HepG2 (cell line): Measurements from ENCODE around the gene ZNF22. TPM values are rescaled to one million over a fixed set of nuclear protein-coding genes. Genes with fewer than 3 reads are reported as not detected.

Source experiments
- ATAC-seq: fragments of 200-7000 bp; cut with Tn5 transposase; 3 replicates; pipeline ENCODE4 v1.9.1; 2020; ENCODE audit warnings: mild to moderate bottlenecking, moderate library complexity
- BruUV-seq: library from RNA; stranded (reverse); fragments of 400-500 nt; replicated peaks from 2 replicates; lab custom pipeline; 2021; lab: Mats Ljungman, UMichigan
- CTCF ChIA-PET: fragments of 300-600 bp; formaldehyde crosslinking; extraction: SDS; loops from one replicate; lab custom pipeline; 2021; ENCODE audit warnings: low total read pairs, inconsistent platforms, low intra/inter-chr PET ratio; lab: Yijun Ruan, JAX
- POLR2A ChIA-PET: fragments of 350-600 bp; sonication (Branson Sonifier 250); formaldehyde crosslinking; loops from one replicate; lab custom pipeline; 2020; ENCODE audit warnings: antibody characterized with exemption, inconsistent platforms; lab: Yijun Ruan, JAX
- DNase-seq: peaks from one replicate; pipeline ENCODE4 v3.0.0-alpha.2; 2015; ENCODE audit warnings: low spot score
- FAIRE-seq: peaks from 3 replicates; lab custom pipeline; 2011; peaks lifted over from hg19 to GRCh38; lab: Jason Lieb, UNC
- H2AFZ ChIP-seq: one replicate; pipeline ENCODE4 v1.6.1; 2011; ENCODE audit warnings: low read length, inconsistent platforms
- H3K27ac ChIP-seq: fragments of 300-600 bp; 3 replicates; pipeline ENCODE4 v1.8.0; 2011; ENCODE audit warnings: mixed run types, mild to moderate bottlenecking, mixed read lengths, low read length, inconsistent platforms; ENCODE audit not compliant: insufficient read depth; ENCODE audit errors: extremely low read length
- H3K27me3 ChIP-seq, 2 experiments: fragments of 200-600 bp in 1 of 2; 2 replicates in 1 of 2; 3 replicates in 1 of 2; pipeline versions ENCODE4 v1.6.0 to v1.8.0; 2011; ENCODE audit warnings: low read length in 2 of 2, mild to moderate bottlenecking in 2 of 2, moderate library complexity in 2 of 2, inconsistent platforms in 1 of 2; ENCODE audit not compliant: insufficient read depth in 2 of 2, control insufficient read depth in 1 of 2
- H3K36me3 ChIP-seq, 2 experiments: fragments of 200-600 bp in 1 of 2; replicated peaks in 1 of 2; 2 replicates in 1 of 2; 3 replicates in 1 of 2; pipeline versions ENCODE4 v1.5.1 to v1.8.0; 2011; ENCODE audit warnings: low read length in 2 of 2, inconsistent platforms in 1 of 2; ENCODE audit not compliant: insufficient read depth in 2 of 2, control insufficient read depth in 1 of 2
- H3K4me1 ChIP-seq: 2 replicates; pipeline ENCODE4 v1.5.1; 2012; ENCODE audit warnings: low read length, inconsistent platforms; ENCODE audit not compliant: insufficient read depth
- H3K4me2 ChIP-seq: 2 replicates; pipeline ENCODE4 v1.6.0; 2011; ENCODE audit warnings: low read depth, low read length, inconsistent platforms
- H3K4me3 ChIP-seq, 3 experiments: fragments of 200-600 bp in 1 of 3; sonication (generic), shearing (Covaris generic) in 1 of 3; replicated peaks in 1 of 3; 2 replicates each; pipeline ENCODE4 v1.5.1; 2011 to 2016; ENCODE audit warnings: low read length in 3 of 3, inconsistent platforms in 2 of 3, low read depth in 2 of 3, mild to moderate bottlenecking in 2 of 3, control low read depth in 1 of 3, mixed read lengths in 1 of 3; ENCODE audit not compliant: insufficient read depth in 1 of 3
- H3K79me2 ChIP-seq: one replicate; pipeline ENCODE4 v1.6.1; 2011; ENCODE audit warnings: low read length, inconsistent platforms; ENCODE audit not compliant: insufficient read depth
- H3K9ac ChIP-seq: 2 replicates; pipeline ENCODE4 v1.6.0; 2011; ENCODE audit warnings: mild to moderate bottlenecking, low read depth, low read length, inconsistent platforms; ENCODE audit not compliant: insufficient read depth
- H3K9me3 ChIP-seq: 2 replicates; pipeline ENCODE4 v1.5.1; 2012; ENCODE audit warnings: mild to moderate bottlenecking, low read length
- H4K20me1 ChIP-seq: 2 replicates; pipeline ENCODE4 v1.6.0; 2011; ENCODE audit warnings: inconsistent platforms, mild to moderate bottlenecking, low read length, moderate library complexity; ENCODE audit not compliant: insufficient read depth
- AGO2 ChIP-seq: fragments of 200-400 bp; formaldehyde crosslinking; optimal IDR thresholded peaks from 2 replicates; pipeline ENCODE3; 2017; ENCODE audit warnings: mild to moderate bottlenecking, low read depth, low read length, moderate library complexity
- DNMT1 ChIP-seq: sonication (generic); formaldehyde crosslinking; IDR thresholded peaks from 2 replicates; pipeline ENCODE4 v1.5.1; 2020; ENCODE audit warnings: mild to moderate bottlenecking, missing genetic modification reagents
- EHMT2 ChIP-seq: fragments of 200-600 bp; sonication (generic); IDR thresholded peaks from 2 replicates; pipeline ENCODE4 v1.7.0; 2017; ENCODE audit warnings: antibody characterized with exemption, low read depth, low read length, borderline replicate concordance
- GATAD1 ChIP-seq: IDR thresholded peaks from 2 replicates; pipeline ENCODE4 v1.6.1; 2016; ENCODE audit warnings: missing genetic modification reagents, missing compliant biosample characterization
- HNRNPH1 ChIP-seq: fragments of 200-400 bp; formaldehyde crosslinking; optimal IDR thresholded peaks from 2 replicates; pipeline ENCODE3; 2017; ENCODE audit warnings: mild to moderate bottlenecking, low read depth, low read length
- HNRNPL ChIP-seq: fragments of 200-400 bp; formaldehyde crosslinking; IDR thresholded peaks from 2 replicates; pipeline ENCODE4 v1.6.1; 2017; ENCODE audit warnings: mild to moderate bottlenecking, low read depth, low read length
- IKZF5 ChIP-seq: IDR thresholded peaks from 2 replicates; pipeline ENCODE4 v1.6.1; 2018; ENCODE audit warnings: missing genetic modification reagents, mild to moderate bottlenecking, missing compliant biosample characterization
- JUN ChIP-seq: sonication (generic); formaldehyde crosslinking; IDR thresholded peaks from 2 replicates; pipeline ENCODE4 v1.4.0; 2020; ENCODE audit warnings: mild to moderate bottlenecking, missing genetic modification reagents
- LCORL ChIP-seq, 2 experiments: fragments of 450-650 bp in 1 of 2; sonication (generic) in 1 of 2; formaldehyde crosslinking in 1 of 2; IDR thresholded peaks; 2 replicates each; pipeline versions ENCODE4 v1.5.0 to v1.6.1; 2017 to 2020; ENCODE audit warnings: antibody characterized with exemption in 1 of 2, missing genetic modification reagents in 1 of 2
- NR2F2 ChIP-seq: IDR thresholded peaks from 2 replicates; pipeline ENCODE4 v1.6.1; 2012; ENCODE audit warnings: low read depth, inconsistent platforms, borderline replicate concordance
- PATZ1 ChIP-seq: sonication (generic); formaldehyde crosslinking; IDR thresholded peaks from 2 replicates; pipeline ENCODE4 v1.4.0; 2020; ENCODE audit warnings: missing genetic modification reagents
- SOX5 ChIP-seq: IDR thresholded peaks from 2 replicates; pipeline ENCODE4 v1.6.1; 2016; ENCODE audit warnings: borderline replicate concordance
- ZFAT ChIP-seq: sonication (generic); formaldehyde crosslinking; conservative IDR thresholded peaks from 2 replicates; pipeline ENCODE4 v1.8.1; 2023; ENCODE audit warnings: missing genetic modification reagents, inconsistent platforms
- ZNF143 ChIP-seq: sonication (generic); formaldehyde crosslinking; IDR thresholded peaks from 2 replicates; pipeline ENCODE4 v1.4.0; 2020; ENCODE audit warnings: missing genetic modification reagents
- ZNF263 ChIP-seq: sonication (generic); formaldehyde crosslinking; IDR thresholded peaks from 2 replicates; pipeline ENCODE4 v1.4.0; 2020; ENCODE audit warnings: missing genetic modification reagents
- ZNF30 ChIP-seq: sonication (generic); formaldehyde crosslinking; IDR thresholded peaks from 2 replicates; pipeline ENCODE4 v1.5.0; 2020; ENCODE audit warnings: mild to moderate bottlenecking, missing genetic modification reagents
- ZNF878 ChIP-seq: sonication (generic); formaldehyde crosslinking; IDR thresholded peaks from 2 replicates; pipeline ENCODE4 v1.8.1; 2023; ENCODE audit warnings: mild to moderate bottlenecking, missing genetic modification reagents, moderate library complexity
- WGBS: methylation state at CpG from one replicate; pipeline ENCODE4 v1.1.6; 2017; ENCODE audit warnings: low lambda C conversion rate; 5-methylcytosine and 5-hydroxymethylcytosine counted together
- in situ Hi-C: cut with HindIII; loops from 2 replicates; pipeline ENCODE4 v1.10.0; 2017; ENCODE audit warnings: low pct_unique_long_range_greater_than_20kb; ENCODE audit not compliant: extremely low pct_ligation_motif_present
- intact Hi-C: fragments of 100-400 bp; cut with micrococcal nuclease; formaldehyde crosslinking; loops from one replicate; pipeline ENCODE4 v1.10.0; 2022; ENCODE audit not compliant: unreplicated experiment
- polyA plus RNA-seq, 8 experiments: library from polyadenylated mRNA; depleted of rRNA in 3 of 8; stranded (reverse) in 7 of 8; unstranded in 1 of 8; fragments of >200 nt; fragmentation: Illumina TruSeq in 4 of 8; extraction: Trizol in 4 of 8; gene quantifications; 2 replicates each; pipeline versions ENCODE4 v1.2.1 to v1.2.3, GENCODE V29; 2011 to 2016; ENCODE audit warnings: low read depth in 4 of 8, missing spikeins in 1 of 8, mixed read lengths in 1 of 8; ENCODE audit not compliant: insufficient read depth in 1 of 8
- total RNA-seq, 5 experiments: library from RNA; depleted of rRNA; stranded (reverse); fragments of >200 nt; fragmentation: Illumina TruSeq; extraction: Trizol; gene quantifications; 2 replicates each; pipeline ENCODE4 v1.2.3, GENCODE V29; 2016; ENCODE audit warnings: low read depth in 1 of 5
- TF ChIP-seq, protein P1 (sequence below): sonication (generic); formaldehyde crosslinking; IDR thresholded peaks from 2 replicates; pipeline ENCODE4 v1.5.1; 2020; ENCODE audit warnings: missing genetic modification reagents, mild to moderate bottlenecking, borderline replicate concordance
- TF ChIP-seq, protein P2 (sequence below): sonication (generic); formaldehyde crosslinking; conservative IDR thresholded peaks from 2 replicates; pipeline ENCODE4 v1.4.0; 2020; ENCODE audit warnings: missing genetic modification reagents

Gene ZNF22
- total and polyA plus RNA-seq, 2 of the 13 experiments (the other 11 are each of a cell fraction or from before 2014, with no cell fraction given) = 0.40 to 1.3 TPM

GRCh38 chr10:44989597-44990301 lies 11.0 kb upstream of the ZNF22 start (continued):
- TF ChIP-seq NR2F2 = no peak
- no peak for TF ChIP-seq SOX5 (CRISPR knock-in tag)
- no peak for TF ChIP-seq EHMT2
- TF ChIP-seq ZNF878 = 0 out of 2 replicates have a peak, but pooled peaks have one; percentile 36
- TF ChIP-seq, protein P1, sequence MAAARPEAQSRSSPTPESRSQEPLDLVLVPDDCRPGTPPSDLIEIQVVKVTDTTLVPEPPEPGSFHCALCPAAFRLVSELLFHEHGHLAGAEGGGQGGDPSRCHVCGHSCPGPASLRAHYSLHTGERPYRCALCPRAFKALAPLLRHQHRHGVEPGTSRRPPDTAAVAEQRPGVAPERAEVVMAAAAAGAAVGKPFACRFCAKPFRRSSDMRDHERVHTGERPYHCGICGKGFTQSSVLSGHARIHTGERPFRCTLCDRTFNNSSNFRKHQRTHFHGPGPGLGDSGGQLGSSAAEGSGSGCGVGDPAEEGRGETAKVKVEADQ (CRISPR knock-in tag) = no peak
- TF ChIP-seq ZNF30 (CRISPR knock-in tag) = no peak
- no peak for TF ChIP-seq HNRNPH1
- TF ChIP-seq AGO2 = no peak
- TF ChIP-seq ZFAT = no peak
- TF ChIP-seq LCORL (IDR thresholded peaks at IDR 0.05) = no peak
- TF ChIP-seq LCORL (CRISPR knock-in tag; IDR thresholded peaks at IDR 0.05) = no peak
- no peak for TF ChIP-seq HNRNPL

- intact Hi-C loops (loop anchor here (5.0 kb wide), 1 partner anchor 58 kb away; no protein-coding TSS in a partner anchor), in situ Hi-C loops (no loop called here)
- Histone ChIP-seq H3K4me2 (peak overlapping the region; percentile 40), H3K4me3 (0 out of 6 replicates have a peak overlapping the region, but pooled peaks of 1 of the 3 experiments have one; percentile 0), H3K4me1 (peaks cover 75% of the 10 kb centered on the region), H4K20me1 (no peaks in the 10 kb centered on the region), H3K79me2 (no peaks in the 10 kb centered on the region), H3K27ac (peak overlapping the region; percentile 55), H2AFZ (no peak overlapping the region), H3K9ac (peak overlapping the region; percentile 54), H3K9me3 (no peaks in the 10 kb centered on the region), H3K27me3 (no peaks in the 10 kb centered on the region), H3K36me3 (peaks cover 17 to 42% of the 10 kb centered on the region in 2 experiments; a peak in 4 of 5 replicates)
- ATAC-seq = peak; percentile 86
- FAIRE-seq = peak; percentile 80
- WGBS = 14% methylated on average over 8 of the region's 8 CpGs
- ChIA-PET POLR2A (interaction anchor here (1.1 to 12.0 kb wide), 7 partner anchors 9 to 58 kb away, joined by 3 to 863 read pairs (median 6); partner anchors contain the start of gene DEPP1), CTCF (interaction anchor here (0.9 to 2.2 kb wide), 2 partner anchors 27 to 57 kb away, joined by 4 to 16 read pairs; no protein-coding TSS in a partner anchor)
- no TSS peak for BruUV-seq
- peak; percentile 71 for DNase-seq
- TF ChIP-seq GATAD1 = peak; percentile 35; the same call in 1 of the 2 replicates
- TF ChIP-seq IKZF5 (CRISPR knock-in tag) = no peak
- TF ChIP-seq ZNF143 (CRISPR knock-in tag) = no peak
- no peak for TF ChIP-seq DNMT1
- no peak for TF ChIP-seq JUN
- no peak; the same call in 1 of the 2 replicates for TF ChIP-seq PATZ1 (CRISPR knock-in tag)
- TF ChIP-seq, protein P2, sequence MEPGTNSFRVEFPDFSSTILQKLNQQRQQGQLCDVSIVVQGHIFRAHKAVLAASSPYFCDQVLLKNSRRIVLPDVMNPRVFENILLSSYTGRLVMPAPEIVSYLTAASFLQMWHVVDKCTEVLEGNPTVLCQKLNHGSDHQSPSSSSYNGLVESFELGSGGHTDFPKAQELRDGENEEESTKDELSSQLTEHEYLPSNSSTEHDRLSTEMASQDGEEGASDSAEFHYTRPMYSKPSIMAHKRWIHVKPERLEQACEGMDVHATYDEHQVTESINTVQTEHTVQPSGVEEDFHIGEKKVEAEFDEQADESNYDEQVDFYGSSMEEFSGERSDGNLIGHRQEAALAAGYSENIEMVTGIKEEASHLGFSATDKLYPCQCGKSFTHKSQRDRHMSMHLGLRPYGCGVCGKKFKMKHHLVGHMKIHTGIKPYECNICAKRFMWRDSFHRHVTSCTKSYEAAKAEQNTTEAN (CRISPR knock-in tag) = 0 out of 2 replicates have a peak, but pooled peaks have one; percentile 10
- TF ChIP-seq ZNF263 (CRISPR knock-in tag) = no peak
Observed at GRCh38 chr10:44990302-44990655, 10.4 kb upstream of the ZNF22 start.
